NCI-H345 treated with DMSO at 0.1 percent for 48 hours (cell line): ENCODE data around the gene MCM10.

Experiments used
- DNase-seq: peaks from one replicate; lab custom pipeline; 2025; ENCODE audit not compliant: unreplicated experiment; lab: John Stamatoyannopoulos, UW

The MCM10 gene

GRCh38 chr10:13256627-13257026, 95.3 kb downstream of the MCM10 start:
- no peak for DNase-seq

- DNase-seq, result no peak
These were observed 96.3 kb downstream of the MCM10 start for GRCh38 chr10:13257621-13258140.
